Left lobe of liver (tissue), 2 donors: ENCODE data around the gene C11orf65. TPM values are rescaled to one million over a fixed set of nuclear protein-coding genes. Genes with fewer than 3 reads are reported as not detected.
A peak's percentile ranks its signal among the peaks of the same experiment; 100 is the strongest.
"Not testable (repeated sequence)": the region's sequence is repeated elsewhere in the genome, so short reads cannot be mapped to it uniquely, and the experiment has no call there.

Experiments used
- ATAC-seq: fragments of 200-7000 bp; cut with Tn5 transposase; one replicate; pipeline ENCODE4 v1.9.1; 2020; ENCODE audit warnings: mild to moderate bottlenecking, moderate library complexity
- DNase-seq: peaks from one replicate; pipeline ENCODE4 v3.0.0-alpha.2; 2020; ENCODE audit warnings: low spot score
- total RNA-seq: library from RNA; stranded (reverse); gene quantifications from one replicate; pipeline ENCODE4 v1.2.1, GENCODE V29; 2021
- donor health status: DM: no; HTN: no; CAD: no; lungs with moderate emphysema.
- donor health status: DM: no; HTN: yes; CAD: no.

C11orf65 gene
- total RNA-seq, 1 donor from 2014 or later = 0.70 TPM

- ATAC-seq (peak; percentile 82), DNase-seq (peak; percentile 83)
Measured at GRCh38 chr11:108474664-108475463, 7.5 kb upstream of the C11orf65 start.

DNA sequence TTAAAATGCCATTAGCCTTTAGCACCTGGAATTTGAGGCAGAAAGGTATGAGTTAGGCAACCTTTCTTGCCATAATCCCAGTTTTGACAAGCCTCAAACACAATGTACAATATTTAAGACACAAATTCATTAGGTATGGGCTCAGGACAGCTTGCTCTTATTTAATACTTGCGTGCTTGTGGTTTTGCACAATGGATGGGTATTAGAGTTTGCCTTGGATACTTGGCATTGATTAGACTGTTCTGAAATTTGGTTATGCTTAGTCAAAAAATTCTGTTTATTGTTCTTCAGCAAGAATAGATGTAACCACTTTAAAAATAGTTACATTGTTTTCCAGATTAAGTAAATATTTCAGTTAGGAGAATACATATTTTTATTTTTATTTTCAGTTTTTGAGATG, 5.4 kb upstream of the C11orf65 start:
- ATAC-seq (no peak), DNase-seq (no peak)

GRCh38 chr11:108468478-108468864, 1.1 kb upstream of the C11orf65 start:
- no peak for ATAC-seq
- no peak for DNase-seq

GRCh38 chr11:108466405-108466804, 924 bp downstream of the C11orf65 start:
- ATAC-seq = no peak

DNA sequence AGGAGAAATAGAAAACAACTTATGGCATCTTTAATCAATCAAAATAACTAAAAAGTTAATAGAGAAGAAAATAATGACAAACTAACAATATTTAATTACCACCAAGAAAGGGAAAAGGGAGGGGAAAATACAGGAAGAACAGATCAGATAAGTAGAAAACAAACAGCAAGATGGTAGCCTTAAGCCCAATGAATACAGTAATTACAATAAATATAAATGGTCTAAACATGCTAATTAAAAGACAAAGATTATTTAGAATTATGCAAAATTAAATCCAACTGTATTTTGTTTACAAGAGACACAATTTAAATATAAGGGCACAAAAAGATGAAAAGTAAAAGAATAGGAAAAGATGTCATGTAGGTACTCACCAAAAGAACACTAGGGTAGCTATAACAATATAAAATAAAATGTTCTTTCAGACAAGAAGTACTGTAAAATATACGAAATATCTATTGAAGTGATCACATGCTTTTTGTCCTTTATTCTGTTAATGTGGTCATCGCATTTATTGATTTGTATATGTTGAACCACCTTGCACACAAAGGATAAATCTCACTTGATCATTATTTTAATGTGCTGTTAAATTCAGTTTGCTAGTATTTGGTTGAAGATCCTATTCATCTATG, 14.0 kb downstream of the C11orf65 start:
- no peak for ATAC-seq
- DNase-seq = no peak

More at GRCh38 chr11:108466405-108466804, 924 bp downstream of the C11orf65 start:
- DNase-seq = no peak

DNA sequence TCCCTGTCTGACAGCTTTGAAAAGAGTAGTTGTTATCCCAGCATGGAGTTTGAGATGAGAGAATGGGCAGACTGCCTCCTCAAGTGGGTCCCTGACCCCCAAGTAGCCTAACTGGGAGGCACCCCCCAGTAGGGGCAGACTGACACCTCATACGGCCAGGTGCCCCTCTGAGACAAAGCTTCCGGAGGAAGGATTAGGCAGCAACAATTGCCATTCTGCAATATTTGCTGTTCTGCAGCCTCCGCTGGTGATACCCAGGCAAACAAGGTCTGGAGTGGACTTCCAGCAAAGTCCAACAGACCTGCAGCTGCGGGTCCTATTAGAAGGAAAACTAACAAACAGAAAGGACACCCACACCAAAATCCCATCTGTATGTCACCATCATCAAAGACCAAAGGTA, 25.9 kb downstream of the C11orf65 start:
- not testable (repeated sequence) for DNase-seq, ATAC-seq

DNA sequence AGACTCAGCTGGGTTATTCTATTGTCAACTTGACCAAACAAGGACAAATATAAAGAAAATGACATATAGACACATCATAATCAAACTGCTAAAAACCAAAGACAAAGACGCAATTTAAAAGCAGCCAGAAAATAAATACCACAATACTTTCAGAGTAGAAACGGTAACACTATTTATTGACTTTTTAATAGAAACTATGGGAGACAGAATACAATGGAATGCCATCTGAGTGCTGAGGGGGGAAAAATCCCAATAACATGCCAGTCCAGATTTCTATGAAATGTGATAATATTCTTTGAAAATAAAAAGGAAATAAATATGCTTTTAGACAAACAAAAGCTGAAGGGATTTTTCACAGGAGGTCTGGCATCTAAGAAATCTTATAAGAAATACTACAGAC, 30.7 kb downstream of the C11orf65 start:
- ATAC-seq (no peak), DNase-seq (no peak)

GRCh38 chr11:108435066-108435465, 32.3 kb downstream of the C11orf65 start:
- ATAC-seq = no peak

DNA sequence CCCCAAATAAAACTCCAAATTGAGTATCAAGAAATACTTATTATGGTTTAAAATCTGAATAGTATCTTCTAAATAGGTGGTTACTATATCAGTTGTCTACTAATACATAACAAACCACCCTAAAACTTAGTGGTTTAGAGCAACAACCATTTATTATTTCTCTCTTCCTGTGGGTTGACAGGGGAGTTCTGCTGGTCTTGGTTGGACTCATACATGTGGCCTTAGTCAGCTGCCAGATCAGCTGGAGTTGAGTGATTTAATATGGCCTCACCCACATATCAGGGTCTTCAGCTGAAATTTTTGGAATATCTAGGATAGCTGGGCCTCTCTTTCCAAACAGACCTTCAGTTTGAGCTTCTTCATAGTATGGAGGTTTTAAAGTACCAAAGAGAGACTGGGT, 34.5 kb downstream of the C11orf65 start:
- no peak for DNase-seq
- no peak for ATAC-seq

More at GRCh38 chr11:108435066-108435465, 32.3 kb downstream of the C11orf65 start:
- no peak for DNase-seq

- ATAC-seq = no peak
- no peak for DNase-seq
Measured at GRCh38 chr11:108431997-108432396, 35.3 kb downstream of the C11orf65 start.

- no peak for ATAC-seq
- no peak for DNase-seq
Measured at GRCh38 chr11:108431370-108431769, 36.0 kb downstream of the C11orf65 start.

GRCh38 chr11:108417551-108417950, 49.8 kb downstream of the C11orf65 start:
- peak; percentile 60 for DNase-seq

DNA sequence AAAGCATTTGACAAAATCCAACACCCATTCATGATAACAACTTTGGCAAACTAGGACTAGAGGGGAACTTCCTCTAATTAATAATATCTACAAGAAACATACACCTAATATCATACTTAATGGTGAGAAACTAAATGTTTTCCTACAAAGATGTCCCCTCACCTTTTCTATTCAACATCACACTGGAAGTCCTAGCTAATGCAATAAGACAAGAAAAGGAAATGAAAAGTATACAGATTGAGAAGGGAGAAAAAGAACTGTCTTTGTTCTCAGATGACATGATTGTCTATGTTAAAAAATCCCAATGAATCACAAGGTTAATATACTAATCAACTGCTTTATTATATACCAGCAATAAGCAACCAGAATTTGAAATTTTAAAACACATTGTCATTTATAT, 52.4 kb downstream of the C11orf65 start:
- ATAC-seq (no peak), DNase-seq (no peak)

More at GRCh38 chr11:108417551-108417950, 49.8 kb downstream of the C11orf65 start:
- ATAC-seq = peak; percentile 69

- no peak for DNase-seq
- ATAC-seq = no peak
Measured at GRCh38 chr11:108405706-108406105, 61.6 kb downstream of the C11orf65 start.

- ATAC-seq (no peak), DNase-seq (no peak)
Measured at GRCh38 chr11:108403052-108403451, 64.3 kb downstream of the C11orf65 start.

GRCh38 chr11:108402241-108402640, 65.1 kb downstream of the C11orf65 start:
- DNase-seq (no peak), ATAC-seq (no peak)

- DNase-seq = no peak
- ATAC-seq = no peak
Measured at GRCh38 chr11:108398439-108398838, 68.9 kb downstream of the C11orf65 start.

DNA sequence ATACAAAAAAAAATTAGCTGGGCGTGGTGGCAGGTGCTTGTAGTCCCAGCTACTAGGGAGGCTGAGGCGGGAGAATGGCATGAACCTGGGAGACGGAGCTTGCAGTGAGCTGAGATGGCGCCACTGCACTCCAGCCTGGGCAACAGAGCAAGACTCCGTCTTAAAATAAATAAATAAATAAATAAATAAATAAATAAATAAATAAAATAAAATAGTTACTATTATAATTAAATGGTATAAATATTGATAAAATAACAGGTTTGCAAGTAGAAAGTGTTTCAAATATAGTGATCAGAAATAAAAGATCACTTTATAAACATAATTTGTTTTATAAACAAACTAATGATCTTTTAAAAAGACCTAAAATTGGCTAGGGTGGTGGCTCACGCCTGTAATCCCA, 70.7 kb downstream of the C11orf65 start:
- not testable (repeated sequence) for ATAC-seq, DNase-seq

- DNase-seq (no peak), ATAC-seq (no peak)
Measured at GRCh38 chr11:108394744-108395284, 72.5 kb downstream of the C11orf65 start.

DNA sequence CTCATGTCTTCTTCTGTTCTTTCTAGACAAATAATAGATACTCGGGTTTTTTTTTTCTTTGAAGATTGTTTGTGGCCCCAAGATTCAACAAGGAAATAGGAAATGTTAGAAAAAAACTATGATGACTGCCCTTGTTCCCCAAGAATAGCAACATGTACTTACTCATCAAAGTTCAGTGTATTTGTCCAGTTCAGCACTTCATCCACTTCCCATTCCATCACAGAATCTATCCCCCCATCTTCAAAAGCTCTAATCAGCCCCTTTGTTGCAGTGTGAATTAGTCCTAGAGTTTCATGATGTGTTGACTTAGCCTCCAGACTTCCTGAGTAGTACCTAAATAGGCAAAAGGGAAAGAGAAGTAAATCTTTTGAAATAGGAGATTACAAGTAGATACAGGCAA, 74.3 kb downstream of the C11orf65 start:
- ATAC-seq (no peak), DNase-seq (no peak)

DNA sequence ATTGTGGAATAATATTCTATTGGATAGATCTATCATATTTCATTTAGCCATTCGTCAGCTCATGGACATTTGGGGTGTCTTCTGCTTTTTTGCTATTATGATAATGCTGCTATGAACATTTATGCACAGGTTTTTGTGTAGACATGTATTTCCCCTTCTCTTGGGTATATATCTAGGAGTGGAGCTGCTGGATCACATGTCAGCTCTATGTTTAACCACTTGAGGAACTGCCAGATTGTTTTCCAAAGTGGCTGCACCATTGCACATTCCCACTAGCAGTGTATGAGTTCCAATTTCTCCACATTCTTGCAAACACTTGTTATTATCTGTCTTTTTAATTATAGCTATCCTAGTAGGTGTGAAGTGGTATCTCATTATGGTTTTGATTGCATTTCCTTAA, 75.0 kb downstream of the C11orf65 start:
- DNase-seq = no peak
- no peak for ATAC-seq

- DNase-seq (no peak), ATAC-seq (no peak)
Measured at GRCh38 chr11:108388576-108388975, 78.8 kb downstream of the C11orf65 start.
